GM21515 (cell line): ENCODE results near the gene KDM6A.
"Not testable (repeated sequence)": the region's sequence is repeated elsewhere in the genome, so short reads cannot be mapped to it uniquely, and the experiment has no call there.

Source experiments
- ATAC-seq: cut with Tn5 transposase; IDR thresholded peaks from one replicate; pipeline ENCODE4 v1.9.1; 2021; ENCODE audit not compliant: unreplicated experiment

KDM6A gene

DNA sequence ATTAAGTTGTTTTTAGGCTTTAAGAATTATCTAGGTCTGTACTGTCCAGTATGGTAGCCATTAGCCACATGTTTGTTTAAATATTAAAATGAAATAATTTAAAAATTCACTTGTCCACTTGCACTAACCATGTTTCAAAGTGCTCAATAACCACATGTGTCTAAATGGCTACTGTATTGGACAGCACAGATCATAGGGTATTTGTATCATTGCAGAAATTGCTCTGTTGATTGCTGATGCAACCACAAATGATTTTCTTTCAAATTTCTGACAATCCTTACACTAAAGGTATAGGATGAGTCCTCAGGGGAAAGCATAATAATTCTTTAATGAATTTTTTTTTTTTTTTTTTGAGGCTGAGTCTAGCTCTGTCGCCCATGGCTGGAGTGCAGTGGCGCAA lies 84.9 kb downstream of the KDM6A start:
- ATAC-seq: no peak

DNA sequence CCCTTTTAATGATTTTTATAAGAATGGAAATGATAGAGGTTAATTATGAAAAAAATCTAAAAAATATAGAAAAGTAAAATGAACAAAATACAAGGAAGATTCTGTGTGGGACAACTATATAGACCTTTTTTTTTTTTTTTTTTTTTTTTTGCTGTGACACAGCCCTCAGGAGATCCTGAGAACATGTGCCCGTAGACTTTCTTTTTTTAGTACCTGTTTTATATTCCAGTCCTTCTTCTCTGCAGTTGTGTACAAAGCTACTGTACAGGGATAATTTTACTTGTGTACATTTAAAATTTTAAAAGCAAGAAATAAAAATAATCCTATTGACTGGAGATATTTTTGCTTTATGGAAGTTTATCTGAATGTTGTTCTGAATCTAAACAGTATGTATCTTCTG lies 85.5 kb downstream of the KDM6A start:
- no peak for ATAC-seq

- ATAC-seq: no peak
Observed at GRCh38 chrX:44961817-44962607, 89.0 kb downstream of the KDM6A start.

DNA sequence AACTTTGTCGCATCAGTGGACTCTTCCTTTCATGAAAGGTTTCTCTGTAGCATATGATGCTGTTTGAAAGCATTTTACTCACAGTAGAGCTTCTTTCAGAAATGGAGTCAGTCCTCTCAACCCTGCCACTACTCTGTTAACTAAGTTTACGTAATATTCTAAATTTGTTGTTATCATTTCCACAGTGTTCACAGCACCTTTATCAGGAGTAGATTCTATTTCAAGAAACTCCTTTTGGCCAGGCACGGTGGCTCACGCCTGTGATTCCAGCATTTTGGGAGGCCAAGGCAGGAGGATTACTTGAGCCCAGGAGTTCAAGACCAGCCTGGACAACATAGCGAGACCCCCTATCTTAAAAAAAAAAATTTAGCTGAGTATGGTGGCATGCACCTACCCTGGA lies 90.0 kb downstream of the KDM6A start:
- ATAC-seq: no peak

- ATAC-seq: no peak
Observed at GRCh38 chrX:44967221-44967620, 94.2 kb downstream of the KDM6A start.

- ATAC-seq: no peak
Observed at GRCh38 chrX:44970709-44971108, 97.7 kb downstream of the KDM6A start.

GRCh38 chrX:44971674-44972073 lies 98.7 kb downstream of the KDM6A start:
- no peak for ATAC-seq

GRCh38 chrX:44972132-44972531 lies 99.1 kb downstream of the KDM6A start:
- no peak for ATAC-seq

DNA sequence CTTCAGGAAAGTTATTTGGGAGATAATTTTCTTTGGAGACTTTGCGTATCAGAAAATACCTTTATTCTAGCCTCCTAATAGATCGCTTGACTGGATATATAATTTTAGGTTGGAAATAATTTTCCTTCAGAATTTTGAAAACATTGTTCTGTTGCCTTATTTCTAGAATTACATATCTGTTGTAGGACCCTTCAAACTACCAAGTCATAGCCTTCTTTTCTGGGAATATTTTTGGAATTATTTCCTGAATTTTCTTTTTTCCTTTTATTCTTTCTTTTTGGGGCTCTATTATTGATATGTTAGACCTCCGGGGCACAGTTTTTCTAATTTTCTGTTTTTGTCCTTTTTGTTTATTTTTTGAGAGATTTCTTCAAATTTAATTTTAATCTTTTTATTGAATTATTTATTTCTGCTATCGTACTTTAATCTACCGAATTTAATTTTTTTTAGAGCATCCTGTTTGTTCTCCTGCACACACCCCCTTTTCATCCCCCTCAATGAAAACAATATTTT lies 100.5 kb downstream of the KDM6A start:
- ATAC-seq: no peak

DNA sequence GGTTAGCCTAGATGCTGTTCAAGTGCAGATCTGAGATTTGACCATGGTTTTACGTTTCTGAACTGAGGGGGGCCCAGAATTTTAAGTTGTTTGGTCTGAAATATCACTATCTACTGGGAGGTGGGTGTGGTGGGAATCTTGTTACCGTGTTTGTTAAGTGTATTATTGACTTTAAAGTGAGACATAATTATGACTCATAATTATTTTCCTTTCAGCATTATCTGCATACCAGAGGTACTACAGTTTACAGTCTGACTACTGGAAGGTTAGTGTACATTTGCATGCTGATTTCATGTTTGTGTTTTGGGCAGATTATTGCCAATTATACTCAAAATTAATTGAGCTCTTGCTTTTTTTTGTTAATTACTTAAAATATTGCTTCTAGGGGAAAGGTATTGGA lies 101.5 kb downstream of the KDM6A start:
- no peak for ATAC-seq

DNA sequence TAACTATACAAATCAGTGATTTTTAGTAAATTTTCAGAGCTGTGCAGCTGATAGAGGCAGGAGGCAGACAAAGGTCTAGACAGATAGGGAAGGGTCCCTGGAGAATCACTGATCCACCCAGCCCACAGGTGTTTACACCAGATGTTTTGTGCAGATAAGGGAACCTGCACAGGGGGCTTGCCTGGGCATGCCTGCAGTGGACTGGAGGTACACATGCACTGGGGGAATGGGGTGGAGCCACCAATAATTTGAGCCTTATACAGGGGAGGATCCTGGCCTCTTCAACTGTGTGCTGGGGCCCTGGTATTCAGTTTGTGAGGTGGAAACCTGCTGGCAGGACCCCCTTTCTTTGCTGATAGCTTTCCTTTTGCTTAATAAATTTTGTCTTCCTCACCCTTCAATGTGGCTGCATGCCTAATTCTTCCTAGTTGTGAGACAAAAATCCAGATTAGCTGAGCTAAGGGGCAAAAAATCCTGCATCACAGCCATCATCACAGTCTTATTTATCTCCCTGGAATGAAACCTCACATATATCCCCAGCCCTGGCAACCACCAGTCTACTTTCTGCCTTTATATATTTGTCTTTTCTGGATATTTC lies 102.8 kb downstream of the KDM6A start:
- ATAC-seq: no peak

- ATAC-seq: no peak
Observed at GRCh38 chrX:44978976-44979375, 106.0 kb downstream of the KDM6A start.

DNA sequence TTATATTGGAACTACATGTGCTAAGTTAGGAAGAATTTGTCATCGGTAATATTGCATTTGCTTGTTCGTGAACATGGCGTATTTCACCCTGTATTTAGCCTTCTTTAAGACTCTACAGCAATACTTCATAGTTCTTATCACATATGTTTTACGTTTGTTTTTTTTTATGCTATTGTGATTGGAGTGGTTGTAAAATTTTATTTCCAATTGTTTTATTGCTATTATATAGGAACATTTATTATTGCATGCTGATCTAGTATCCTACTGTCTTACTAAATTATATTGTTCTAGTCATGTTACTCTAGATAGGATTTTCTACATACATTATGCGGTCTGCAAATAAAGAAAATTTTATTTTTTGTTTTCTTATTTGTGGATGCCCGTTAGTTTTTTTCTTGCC lies 107.4 kb downstream of the KDM6A start:
- no peak for ATAC-seq

DNA sequence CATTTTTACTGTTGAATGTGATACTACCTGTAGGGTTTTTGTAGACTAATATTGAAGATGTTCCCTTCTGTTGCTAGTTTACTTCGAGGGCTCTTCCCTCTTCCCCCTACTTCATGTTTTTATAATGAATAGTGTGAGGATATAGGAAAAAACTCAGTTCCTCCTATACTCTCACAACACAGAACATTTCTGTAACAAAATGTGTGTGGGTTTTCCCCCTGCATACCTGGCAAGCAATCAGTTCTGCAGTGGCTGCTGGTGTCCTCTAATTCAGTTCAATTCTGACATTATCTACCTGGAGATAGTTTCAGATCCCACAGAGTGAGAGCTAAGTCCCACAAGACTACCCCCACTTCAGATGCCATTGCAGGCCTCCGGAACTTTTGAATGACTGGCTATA lies 107.9 kb downstream of the KDM6A start:
- no peak for ATAC-seq

GRCh38 chrX:44989995-44990770 lies 117.2 kb downstream of the KDM6A start:
- no peak for ATAC-seq

- no peak for ATAC-seq
Observed at GRCh38 chrX:44992775-44993174, 119.8 kb downstream of the KDM6A start.

DNA sequence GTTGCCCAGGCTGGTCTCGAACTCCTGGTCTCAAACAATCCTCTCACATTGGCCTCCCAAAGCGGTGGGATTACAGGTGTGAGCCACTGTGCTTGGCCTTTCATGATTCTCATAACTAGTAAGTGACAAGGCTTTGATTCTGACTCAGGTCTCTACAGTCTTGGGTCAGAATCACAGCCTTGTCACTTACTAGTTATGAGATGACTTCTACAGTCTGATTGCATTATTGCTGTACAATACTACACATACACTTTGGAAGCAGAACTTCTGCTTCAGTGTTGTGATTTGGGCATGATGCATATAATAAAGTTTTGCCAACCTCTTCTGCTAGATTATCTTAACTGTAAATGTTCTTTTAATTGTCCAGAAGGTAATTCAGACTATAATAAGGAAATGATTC lies 123.3 kb downstream of the KDM6A start:
- ATAC-seq: no peak

GRCh38 chrX:44997282-44997812 lies 124.4 kb downstream of the KDM6A start:
- ATAC-seq: no peak

DNA sequence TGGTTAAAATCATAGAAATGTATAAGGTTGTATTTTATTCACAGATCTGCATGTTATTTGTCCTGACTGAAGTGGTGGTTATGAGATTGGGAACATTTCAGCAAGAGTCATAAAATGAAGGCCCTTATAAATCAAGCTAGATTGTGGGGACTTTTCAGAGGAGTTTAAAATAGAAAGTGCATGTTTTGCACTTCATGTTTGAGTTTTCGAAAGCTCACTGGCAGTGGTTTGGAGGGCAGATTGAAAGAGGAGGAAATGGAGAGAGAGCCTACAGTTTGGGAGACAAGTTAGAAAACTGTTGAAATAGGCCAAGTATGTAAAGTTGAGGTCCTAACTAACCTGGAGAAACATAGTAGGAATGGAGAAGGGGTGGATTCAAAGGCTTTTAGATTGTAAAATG lies 124.9 kb downstream of the KDM6A start:
- no peak for ATAC-seq

- ATAC-seq: not testable (repeated sequence)
Observed at GRCh38 chrX:44999237-44999636, 126.2 kb downstream of the KDM6A start.

DNA sequence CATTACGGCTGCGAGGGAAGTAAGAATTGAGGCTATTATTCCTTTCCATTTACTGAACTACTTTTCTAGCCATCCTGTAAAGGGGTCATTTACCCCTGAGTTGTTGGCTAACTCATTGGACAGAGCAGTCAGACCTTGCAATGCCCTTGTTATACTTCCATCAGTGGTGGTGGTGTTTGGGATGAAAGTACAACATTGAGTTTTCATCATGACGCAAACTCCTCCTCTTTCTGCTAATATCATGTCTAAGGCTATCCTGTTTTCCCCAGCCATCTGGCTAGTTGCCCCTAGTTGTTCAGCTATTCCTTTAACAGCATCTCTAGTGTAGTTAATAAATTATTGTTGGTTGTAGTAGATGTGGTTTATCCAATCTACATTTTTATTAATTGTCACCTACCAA lies 126.9 kb downstream of the KDM6A start:
- not testable (repeated sequence) for ATAC-seq

DNA sequence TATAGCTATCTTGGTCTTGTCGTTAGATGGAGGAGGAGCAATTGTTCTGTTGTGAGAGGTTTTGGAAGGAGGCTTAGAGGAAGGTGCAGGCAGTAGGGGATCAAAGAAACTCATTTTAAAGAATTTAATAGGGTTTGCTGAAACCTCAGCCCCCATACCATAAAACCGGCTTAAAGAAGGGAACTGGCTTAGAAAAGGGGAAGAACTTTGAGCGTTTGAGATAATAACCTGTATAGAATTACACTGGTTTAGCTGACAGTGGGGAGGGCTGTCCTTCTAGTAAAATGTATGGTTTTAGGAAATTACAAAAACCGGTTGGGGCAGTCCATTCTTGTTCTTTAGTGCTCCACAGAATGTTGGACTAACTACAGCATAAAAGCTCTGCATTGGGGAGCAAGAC lies 128.1 kb downstream of the KDM6A start:
- no peak for ATAC-seq
